Suprapubic skin (tissue), 4 donors: Measurements from ENCODE around the gene KLK1.

ENCODE experiments used
- EP300 ChIP-seq: sonication (generic); formaldehyde crosslinking; IDR thresholded peaks from one replicate; pipeline ENCODE4 v1.6.1; 2017; ENCODE audit warnings: antibody characterized with exemption
- POLR2A ChIP-seq, 2 donors: fragments of 450-650 bp; IDR thresholded peaks; one replicate each; pipeline ENCODE4 v1.6.1; 2017; ENCODE audit warnings: antibody characterized with exemption in 2 of 2, mild to moderate bottlenecking in 2 of 2, moderate library complexity in 2 of 2
- POLR2AphosphoS5 ChIP-seq, 3 donors: sonication (generic); formaldehyde crosslinking; IDR thresholded peaks; one replicate each; pipeline ENCODE4 v1.6.1; 2017; ENCODE audit warnings: antibody characterized with exemption in 3 of 3
- TF ChIP-seq, protein P1 (sequence below), 2 donors: fragments of 200-600 bp in 1 of 2; fragments of 450-650 bp in 1 of 2; sonication (generic) in 1 of 2; IDR thresholded peaks; one replicate each; pipeline ENCODE4 v1.5.1; 2016 to 2019; ENCODE audit warnings: antibody characterized with exemption in 2 of 2, mild to moderate bottlenecking in 1 of 2, moderate library complexity in 1 of 2

DNA sequence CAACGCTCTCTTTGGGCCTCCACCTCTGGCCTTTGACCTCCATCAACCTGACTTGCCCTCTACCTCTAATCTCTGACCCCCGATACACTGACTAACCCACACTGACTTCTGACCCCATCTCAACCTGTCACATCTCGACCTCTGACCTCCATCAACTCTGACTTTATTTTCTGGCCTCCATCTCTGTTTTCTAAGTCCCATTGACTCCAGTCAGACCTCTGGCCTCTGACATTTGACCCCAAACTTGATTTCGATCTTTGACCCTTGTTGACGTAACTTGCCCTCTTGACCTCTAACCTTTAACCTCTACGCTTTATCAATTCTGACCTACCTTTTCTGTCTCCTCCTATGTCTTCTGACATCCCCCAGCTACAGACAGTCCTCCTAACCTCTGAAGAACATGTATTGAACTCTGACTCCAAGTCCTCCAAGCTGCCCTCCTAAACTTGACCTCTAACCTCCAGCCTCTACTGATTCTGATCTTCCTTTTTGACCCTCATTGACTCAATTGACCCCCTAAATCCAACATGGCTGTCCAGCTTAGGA, 32.6 kb downstream of the KLK1 start:
- TF ChIP-seq, protein P1, sequence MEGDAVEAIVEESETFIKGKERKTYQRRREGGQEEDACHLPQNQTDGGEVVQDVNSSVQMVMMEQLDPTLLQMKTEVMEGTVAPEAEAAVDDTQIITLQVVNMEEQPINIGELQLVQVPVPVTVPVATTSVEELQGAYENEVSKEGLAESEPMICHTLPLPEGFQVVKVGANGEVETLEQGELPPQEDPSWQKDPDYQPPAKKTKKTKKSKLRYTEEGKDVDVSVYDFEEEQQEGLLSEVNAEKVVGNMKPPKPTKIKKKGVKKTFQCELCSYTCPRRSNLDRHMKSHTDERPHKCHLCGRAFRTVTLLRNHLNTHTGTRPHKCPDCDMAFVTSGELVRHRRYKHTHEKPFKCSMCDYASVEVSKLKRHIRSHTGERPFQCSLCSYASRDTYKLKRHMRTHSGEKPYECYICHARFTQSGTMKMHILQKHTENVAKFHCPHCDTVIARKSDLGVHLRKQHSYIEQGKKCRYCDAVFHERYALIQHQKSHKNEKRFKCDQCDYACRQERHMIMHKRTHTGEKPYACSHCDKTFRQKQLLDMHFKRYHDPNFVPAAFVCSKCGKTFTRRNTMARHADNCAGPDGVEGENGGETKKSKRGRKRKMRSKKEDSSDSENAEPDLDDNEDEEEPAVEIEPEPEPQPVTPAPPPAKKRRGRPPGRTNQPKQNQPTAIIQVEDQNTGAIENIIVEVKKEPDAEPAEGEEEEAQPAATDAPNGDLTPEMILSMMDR (IDR thresholded peaks at IDR 0.05): no peak
- TF ChIP-seq POLR2A (IDR thresholded peaks at IDR 0.05) (no peak), POLR2AphosphoS5 (IDR thresholded peaks at IDR 0.05) (no peak), EP300 (no peak)
